Keratinocyte (primary cell): ENCODE results near the gene TMEM178A. TPM values are rescaled to one million over a fixed set of nuclear protein-coding genes. Genes with fewer than 3 reads are reported as not detected.

Source experiments
- DNase-seq: peaks from one replicate; pipeline ENCODE4 v3.0.0-alpha.2; 2011; ENCODE audit warnings: low read depth, missing footprints, low spot score
- FAIRE-seq: peaks from 2 replicates; lab custom pipeline; 2011; peaks lifted over from hg19 to GRCh38; lab: Jason Lieb, UNC
- H2AFZ ChIP-seq: 2 replicates; pipeline ENCODE4 v1.6.0; 2012; ENCODE audit warnings: low read length, control low read depth, inconsistent platforms; ENCODE audit not compliant: control insufficient read depth
- H3K27ac ChIP-seq: 2 replicates; pipeline ENCODE4 v1.5.1; 2011; ENCODE audit warnings: low read length; ENCODE audit not compliant: control insufficient read depth, insufficient read depth
- H3K27me3 ChIP-seq: 3 replicates; pipeline ENCODE4 v1.6.0; 2011; ENCODE audit warnings: low read length; ENCODE audit not compliant: control insufficient read depth, insufficient read depth; ENCODE audit errors: extremely low read depth
- H3K36me3 ChIP-seq, 2 experiments: 2 replicates in 1 of 2; 3 replicates in 1 of 2; pipeline ENCODE4 v1.5.1; 2011; ENCODE audit warnings: low read length in 2 of 2, mild to moderate bottlenecking in 1 of 2; ENCODE audit not compliant: control insufficient read depth in 2 of 2, insufficient read depth in 2 of 2; ENCODE audit errors: extremely low read depth in 1 of 2
- H3K4me1 ChIP-seq: 3 replicates; pipeline ENCODE4 v1.5.1; 2011; ENCODE audit warnings: low read length; ENCODE audit not compliant: control insufficient read depth, insufficient read depth; ENCODE audit errors: extremely low read depth
- H3K4me2 ChIP-seq: 3 replicates; pipeline ENCODE4 v1.6.0; 2011; ENCODE audit warnings: low read depth, low read length; ENCODE audit not compliant: control insufficient read depth, insufficient read depth; ENCODE audit errors: extremely low read depth
- H3K4me3 ChIP-seq, 3 experiments: fragments of 200-600 bp in 1 of 3; sonication (generic) in 1 of 3; 2 replicates in 2 of 3; 3 replicates in 1 of 3; pipeline ENCODE4 v1.5.1; 2011 to 2016; ENCODE audit warnings: low read length in 3 of 3, mild to moderate bottlenecking in 3 of 3, control low read depth in 2 of 3, inconsistent platforms in 1 of 3, low read depth in 1 of 3, mixed read lengths in 1 of 3, mixed run types in 1 of 3, moderate library complexity in 1 of 3; ENCODE audit not compliant: control insufficient read depth in 2 of 3, insufficient read depth in 2 of 3; ENCODE audit errors: extremely low read depth in 1 of 3
- H3K79me2 ChIP-seq: 2 replicates; pipeline ENCODE4 v1.6.0; 2012; ENCODE audit warnings: low read length; ENCODE audit not compliant: control insufficient read depth, insufficient read depth
- H3K9ac ChIP-seq: 3 replicates; pipeline ENCODE4 v1.6.0; 2011; ENCODE audit warnings: low read length; ENCODE audit not compliant: control insufficient read depth, insufficient read depth; ENCODE audit errors: extremely low read depth
- H3K9me1 ChIP-seq: 3 replicates; pipeline ENCODE4 v1.6.0; 2011; ENCODE audit warnings: low read length; ENCODE audit not compliant: control insufficient read depth, insufficient read depth; ENCODE audit errors: extremely low read depth
- H3K9me3 ChIP-seq: 2 replicates; pipeline ENCODE4 v1.5.1; 2012; ENCODE audit warnings: low read depth, low read length; ENCODE audit not compliant: control insufficient read depth
- H4K20me1 ChIP-seq: 3 replicates; pipeline ENCODE4 v1.6.0; 2011; ENCODE audit warnings: low read length; ENCODE audit not compliant: control insufficient read depth, insufficient read depth; ENCODE audit errors: extremely low read depth
- EZH2 ChIP-seq: IDR thresholded peaks from one replicate; pipeline ENCODE4 v1.6.1; 2012; ENCODE audit warnings: inconsistent platforms, mild to moderate bottlenecking, low read length, moderate library complexity
- dilution Hi-C: fragments of 300-500 bp; cut with MboI; formaldehyde crosslinking; loops from one replicate; pipeline ENCODE4 v1.7.0; 2020; ENCODE audit warnings: low sequenced_read_pairs; ENCODE audit not compliant: extremely low pct_ligation_motif_present
- polyA plus RNA-seq, 5 experiments: library from polyadenylated mRNA; depleted of rRNA in 3 of 5; stranded (reverse) in 3 of 5; stranded (forward) in 1 of 5; unstranded in 1 of 5; fragments of >200 nt; gene quantifications; 1 replicate in 1 of 5; 2 replicates in 3 of 5; 3 replicates in 1 of 5; pipeline versions ENCODE4 v1.2.1 to v1.2.3, GENCODE V29; 2011 to 2012; ENCODE audit warnings: missing spikeins in 2 of 5, low read depth in 1 of 5, low replicate concordance in 1 of 5
- TF ChIP-seq, protein P1 (sequence below), 3 experiments: IDR thresholded peaks in 1 of 3; conservative IDR thresholded peaks in 1 of 3; optimal IDR thresholded peaks in 1 of 3; 2 replicates in 2 of 3; 3 replicates in 1 of 3; pipeline versions ENCODE3 to v1.5.1; 2011; ENCODE audit warnings: low read length in 3 of 3, mild to moderate bottlenecking in 3 of 3, moderate library complexity in 2 of 3, control low read depth in 1 of 3, inconsistent platforms in 1 of 3; ENCODE audit not compliant: insufficient read depth in 2 of 3; ENCODE audit errors: extremely low read depth in 1 of 3

The TMEM178A gene
- polyA plus RNA-seq, 1 donor (not counting 4 experiments of a cell fraction or from before 2014, with no cell fraction given) = 0.07 TPM

GRCh38 chr2:39678170-39678569 is 12.5 kb downstream of the TMEM178A start:
- FAIRE-seq (no peak), DNase-seq (no peak)
- H3K9ac ChIP-seq = no peak overlapping the region
- H3K4me1 ChIP-seq = no peaks in the 10 kb centered on the region
- no peaks in the 10 kb centered on the region for H4K20me1 ChIP-seq
- no peak overlapping the region for H3K27ac ChIP-seq
- H3K4me2 ChIP-seq = no peak overlapping the region
- peaks cover 36% of the 10 kb centered on the region for H3K27me3 ChIP-seq
- no peaks in the 10 kb centered on the region for H3K9me1 ChIP-seq
- no peak overlapping the region for H3K4me3 ChIP-seq
- H3K9me3 ChIP-seq = peaks cover 2% of the 10 kb centered on the region
- H2AFZ ChIP-seq = no peak overlapping the region
- H3K79me2 ChIP-seq = no peaks in the 10 kb centered on the region
- no peaks in the 10 kb centered on the region for H3K36me3 ChIP-seq
- dilution Hi-C loops = no loop called here
- TF ChIP-seq EZH2 = no peak
- TF ChIP-seq, protein P1, sequence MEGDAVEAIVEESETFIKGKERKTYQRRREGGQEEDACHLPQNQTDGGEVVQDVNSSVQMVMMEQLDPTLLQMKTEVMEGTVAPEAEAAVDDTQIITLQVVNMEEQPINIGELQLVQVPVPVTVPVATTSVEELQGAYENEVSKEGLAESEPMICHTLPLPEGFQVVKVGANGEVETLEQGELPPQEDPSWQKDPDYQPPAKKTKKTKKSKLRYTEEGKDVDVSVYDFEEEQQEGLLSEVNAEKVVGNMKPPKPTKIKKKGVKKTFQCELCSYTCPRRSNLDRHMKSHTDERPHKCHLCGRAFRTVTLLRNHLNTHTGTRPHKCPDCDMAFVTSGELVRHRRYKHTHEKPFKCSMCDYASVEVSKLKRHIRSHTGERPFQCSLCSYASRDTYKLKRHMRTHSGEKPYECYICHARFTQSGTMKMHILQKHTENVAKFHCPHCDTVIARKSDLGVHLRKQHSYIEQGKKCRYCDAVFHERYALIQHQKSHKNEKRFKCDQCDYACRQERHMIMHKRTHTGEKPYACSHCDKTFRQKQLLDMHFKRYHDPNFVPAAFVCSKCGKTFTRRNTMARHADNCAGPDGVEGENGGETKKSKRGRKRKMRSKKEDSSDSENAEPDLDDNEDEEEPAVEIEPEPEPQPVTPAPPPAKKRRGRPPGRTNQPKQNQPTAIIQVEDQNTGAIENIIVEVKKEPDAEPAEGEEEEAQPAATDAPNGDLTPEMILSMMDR (optimal IDR thresholded peaks at IDR 0.05 in 1 of 3, IDR thresholded peaks at IDR 0.05 in 1 of 3, conservative IDR thresholded peaks at IDR 0.05 in 1 of 3; ENCODE audit: extremely low read depth in 1 of 3, insufficient read depth in 2 of 3, low read length in 3 of 3) = no peak

DNA sequence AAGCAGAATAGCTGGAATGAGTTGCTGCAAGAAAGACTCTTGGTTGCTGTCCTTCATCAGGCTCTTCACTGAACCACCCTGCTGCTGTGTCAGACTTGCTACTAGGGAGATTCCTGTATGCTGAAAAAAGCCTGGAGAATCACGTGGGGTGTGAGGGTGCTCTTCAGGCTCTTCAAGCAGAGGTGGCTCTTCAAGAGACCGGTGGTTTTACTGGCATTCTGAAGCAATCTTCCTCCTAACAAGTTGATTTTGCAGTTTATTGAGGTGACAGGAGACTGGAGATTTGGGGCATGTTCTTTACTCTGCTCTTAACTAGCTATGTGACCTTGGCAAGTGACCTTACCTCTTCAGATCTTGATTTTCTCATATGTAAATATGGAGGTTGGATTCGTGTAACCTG is 14.1 kb downstream of the TMEM178A start:
- Histone ChIP-seq H3K4me3 (no peak overlapping the region), H3K4me2 (no peak overlapping the region), H3K9ac (no peak overlapping the region), H3K9me1 (no peaks in the 10 kb centered on the region), H3K4me1 (no peaks in the 10 kb centered on the region), H3K79me2 (no peaks in the 10 kb centered on the region), H3K27ac (no peak overlapping the region), H2AFZ (no peak overlapping the region), H4K20me1 (no peaks in the 10 kb centered on the region), H3K36me3 (no peaks in the 10 kb centered on the region), H3K27me3 (peaks cover 37% of the 10 kb centered on the region), H3K9me3 (peaks cover 2% of the 10 kb centered on the region)
- TF ChIP-seq, protein P1 (optimal IDR thresholded peaks at IDR 0.05 in 1 of 3, IDR thresholded peaks at IDR 0.05 in 1 of 3, conservative IDR thresholded peaks at IDR 0.05 in 1 of 3; ENCODE audit: extremely low read depth in 1 of 3, insufficient read depth in 2 of 3, low read length in 3 of 3) = no peak
- TF ChIP-seq EZH2 = no peak
- DNase-seq = no peak
- dilution Hi-C loops = no loop called here
- FAIRE-seq = no peak
